SK-N-SH (cell line): ENCODE data around the gene PSMA5. TPM values are rescaled to one million over a fixed set of nuclear protein-coding genes. Genes with fewer than 3 reads are reported as not detected.

Source experiments
- CTCF ChIA-PET: fragments of 300-600, 350-600 bp; formaldehyde crosslinking; extraction: SDS; loops from one replicate; lab custom pipeline; 2021; lab: Yijun Ruan, JAX
- POLR2A ChIA-PET: fragments of 350-600 bp; sonication (Branson Sonifier 250); formaldehyde crosslinking; extraction: SDS; loops from one replicate; lab custom pipeline; 2020; ENCODE audit warnings: antibody characterized with exemption, inconsistent platforms; lab: Yijun Ruan, JAX
- DNase-seq: peaks from one replicate; pipeline ENCODE4 v3.0.0; 2012
- H2AFZ ChIP-seq: fragments of 200-600 bp; sonication (generic); 2 replicates; pipeline ENCODE4 v1.8.1; 2016; ENCODE audit warnings: antibody characterized with exemption, mild to moderate bottlenecking, low read depth
- H3F3A ChIP-seq: fragments of 200-600 bp; sonication (generic); replicated peaks from 2 replicates; pipeline ENCODE3; 2016; ENCODE audit warnings: antibody characterized with exemption, mild to moderate bottlenecking; ENCODE audit not compliant: insufficient read depth
- H3K27ac ChIP-seq, 2 experiments: fragments of 200-500 bp in 1 of 2; fragments of 200-600 bp in 1 of 2; sonication (Bioruptor generic) in 1 of 2; sonication (generic), shearing (Covaris generic) in 1 of 2; 2 replicates each; pipeline versions ENCODE4 v1.5.1 to v1.6.1; 2014 to 2016; ENCODE audit warnings: low read depth in 2 of 2, inconsistent platforms in 1 of 2, low read length in 1 of 2, mild to moderate bottlenecking in 1 of 2, mixed read lengths in 1 of 2
- H3K27me3 ChIP-seq: fragments of 200-600 bp; sonication (generic), shearing (Covaris generic); 2 replicates; pipeline ENCODE4 v1.6.1; 2016; ENCODE audit warnings: mixed run types; ENCODE audit not compliant: insufficient read depth
- H3K36me3 ChIP-seq, 2 experiments: fragments of 200-500 bp in 1 of 2; fragments of 200-600 bp in 1 of 2; sonication (Bioruptor generic) in 1 of 2; sonication (generic) in 1 of 2; replicated peaks in 1 of 2; 2 replicates each; pipeline versions ENCODE3 to v1.5.1; 2014 to 2016; ENCODE audit warnings: low read length in 1 of 2, mild to moderate bottlenecking in 1 of 2; ENCODE audit not compliant: insufficient read depth in 2 of 2, control insufficient read depth in 1 of 2
- H3K4me1 ChIP-seq, 2 experiments: fragments of 200-500 bp in 1 of 2; fragments of 200-600 bp in 1 of 2; sonication (Bioruptor generic) in 1 of 2; sonication (generic), shearing (Covaris generic) in 1 of 2; 2 replicates each; pipeline versions ENCODE4 v1.5.1 to v1.6.1; 2014 to 2016; ENCODE audit warnings: low read depth in 1 of 2, low read length in 1 of 2, mixed run types in 1 of 2; ENCODE audit not compliant: insufficient read depth in 2 of 2, control insufficient read depth in 1 of 2
- H3K4me2 ChIP-seq: fragments of 200-600 bp; sonication (generic), shearing (Covaris generic); 2 replicates; pipeline ENCODE4 v1.6.1; 2017; ENCODE audit warnings: mixed run types
- H3K4me3 ChIP-seq, 2 experiments: fragments of 200-500 bp in 1 of 2; fragments of 200-600 bp in 1 of 2; sonication (Bioruptor generic) in 1 of 2; sonication (generic), shearing (Covaris generic) in 1 of 2; 2 replicates each; pipeline versions ENCODE4 v1.5.1 to v1.8.1; 2014 to 2016; ENCODE audit warnings: low read depth in 2 of 2, inconsistent platforms in 1 of 2, low read length in 1 of 2, mild to moderate bottlenecking in 1 of 2, mixed read lengths in 1 of 2, moderate library complexity in 1 of 2
- H3K79me2 ChIP-seq: fragments of 200-600 bp; sonication (generic); 2 replicates; pipeline ENCODE4 v1.8.1; 2017; ENCODE audit warnings: mild to moderate bottlenecking; ENCODE audit not compliant: insufficient read depth
- H3K9ac ChIP-seq: fragments of 200-600 bp; sonication (generic); 2 replicates; pipeline ENCODE4 v1.6.1; 2017; ENCODE audit warnings: mixed run types
- H3K9me2 ChIP-seq: fragments of 200-600 bp; sonication (generic); 2 replicates; pipeline ENCODE4 v1.6.1; 2017; ENCODE audit warnings: mixed run types
- H3K9me3 ChIP-seq: fragments of 200-600 bp; sonication (generic); 2 replicates; pipeline ENCODE4 v1.6.1; 2017; ENCODE audit warnings: mixed run types, mild to moderate bottlenecking, moderate library complexity
- H4K20me1 ChIP-seq: fragments of 200-600 bp; sonication (generic); 2 replicates; pipeline ENCODE4 v1.6.1; 2017; ENCODE audit warnings: mild to moderate bottlenecking, mixed run types; ENCODE audit not compliant: insufficient read depth
- CHD2 ChIP-seq: fragments of 150-350 bp; IDR thresholded peaks from 2 replicates; pipeline ENCODE4 v1.6.1; 2018; ENCODE audit warnings: low read length; ENCODE audit not compliant: partially characterized antibody
- ELF1 ChIP-seq: IDR thresholded peaks from 2 replicates; pipeline ENCODE4 v1.4.0; 2012
- EZH2phosphoT487 ChIP-seq: fragments of 200-600 bp; sonication (generic); IDR thresholded peaks from 2 replicates; pipeline ENCODE4 v1.6.1; 2017; ENCODE audit warnings: low read depth, mixed run types, mild to moderate bottlenecking, antibody characterized with exemption, moderate library complexity, borderline replicate concordance
- FOSL2 ChIP-seq: IDR thresholded peaks from 2 replicates; pipeline ENCODE4 v1.4.0; 2012; ENCODE audit warnings: low read depth, mild to moderate bottlenecking, moderate library complexity, borderline replicate concordance
- FOXM1 ChIP-seq: IDR thresholded peaks from 2 replicates; pipeline ENCODE4 v1.4.0; 2012; ENCODE audit warnings: low read depth, mild to moderate bottlenecking
- JUND ChIP-seq: IDR thresholded peaks from 2 replicates; pipeline ENCODE4 v1.4.0; 2012
- NRF1 ChIP-seq: IDR thresholded peaks from 2 replicates; pipeline ENCODE4 v1.6.1; 2012; ENCODE audit warnings: low read depth, mild to moderate bottlenecking, low read length
- POLR2AphosphoS5 ChIP-seq: IDR thresholded peaks from 2 replicates; pipeline ENCODE4 v1.6.1; 2012; ENCODE audit warnings: low read depth, low read length
- RCOR1 ChIP-seq: fragments of 150-350 bp; IDR thresholded peaks from 2 replicates; pipeline ENCODE4 v1.6.1; 2017; ENCODE audit warnings: antibody characterized with exemption, low read length
- REST ChIP-seq: IDR thresholded peaks from 2 replicates; pipeline ENCODE4 v1.6.1; 2012; ENCODE audit warnings: mild to moderate bottlenecking, low read depth, low read length, moderate library complexity
- TAF1 ChIP-seq: IDR thresholded peaks from 2 replicates; pipeline ENCODE4 v1.6.1; 2012; ENCODE audit warnings: low read depth, mild to moderate bottlenecking, low read length, moderate library complexity, borderline replicate concordance
- TCF12 ChIP-seq: IDR thresholded peaks from 2 replicates; pipeline ENCODE4 v1.4.0; 2012
- TEAD4 ChIP-seq: IDR thresholded peaks from 2 replicates; pipeline ENCODE4 v1.4.0; 2012; ENCODE audit warnings: mild to moderate bottlenecking, borderline replicate concordance; ENCODE audit not compliant: insufficient read depth
- USF1 ChIP-seq: IDR thresholded peaks from 2 replicates; pipeline ENCODE4 v1.4.0; 2012; ENCODE audit warnings: low read depth, borderline replicate concordance
- YY1 ChIP-seq: IDR thresholded peaks from 2 replicates; pipeline ENCODE4 v1.4.0; 2012; ENCODE audit warnings: low read depth, mild to moderate bottlenecking
- WGBS: methylation state at CpG from one replicate; pipeline ENCODE4 v1.1.6; 2017; ENCODE audit warnings: low lambda C conversion rate; 5-methylcytosine and 5-hydroxymethylcytosine counted together
- polyA plus RNA-seq, 3 experiments: library from polyadenylated mRNA; depleted of rRNA; stranded (reverse); fragments of >200 nt; gene quantifications; 2 replicates each; pipeline ENCODE4 v1.2.3, GENCODE V29; 2012
- TF ChIP-seq, protein P1 (sequence below): fragments of 200-600 bp; sonication (generic); IDR thresholded peaks from 2 replicates; pipeline ENCODE4 v1.6.1; 2017; ENCODE audit warnings: antibody characterized with exemption, mild to moderate bottlenecking, moderate library complexity

PSMA5 gene
- polyA plus RNA-seq, 1 of the 3 experiments (the other 2 are of a cell fraction), result 118 TPM

DNA sequence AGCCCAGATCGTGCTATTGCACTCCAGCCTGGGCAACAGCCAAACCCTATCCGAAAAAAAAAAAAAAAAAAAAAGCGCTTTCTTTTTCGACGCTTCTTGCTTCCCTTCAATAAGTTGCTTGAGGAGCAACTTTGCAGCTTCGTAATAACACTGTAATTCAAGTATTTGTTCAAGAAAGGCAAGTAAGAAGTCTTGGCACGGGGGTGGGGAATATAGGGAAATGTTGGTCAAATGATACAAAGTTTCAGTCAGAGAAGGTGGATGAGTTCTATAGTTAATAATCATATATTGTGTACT is 871 bp upstream of the PSMA5 start:
- Histone ChIP-seq H3K9me2 (no peaks in the 10 kb centered on the region), H3K4me2 (peak overlapping the region; percentile 86), H3F3A (peaks cover 14% of the 10 kb centered on the region), H3K27ac (peak overlapping the region; percentile 90 to 93; a peak in 3 of 4 replicates), H3K4me3 (peak overlapping the region; percentile 83 to 92), H4K20me1 (peaks cover 27% of the 10 kb centered on the region), H3K36me3 (peaks cover 0 to under 1% of the 10 kb centered on the region in 2 experiments), H2AFZ (peak overlapping the region; percentile 81), H3K9me3 (no peaks in the 10 kb centered on the region), H3K4me1 (peaks cover 4 to 13% of the 10 kb centered on the region in 2 experiments; a peak in 3 of 4 replicates)
- TF ChIP-seq TEAD4, result no peak
- TF ChIP-seq REST, result no peak
- TF ChIP-seq CHD2, result no peak
- TF ChIP-seq YY1, result no peak
- TF ChIP-seq, all 33 proteins: peak for 0
- ChIA-PET POLR2A (interaction anchor here (0.7 kb wide), 1 partner anchor 144 kb away, joined by 3 read pairs; the partner anchor contains the start of gene PSRC1), CTCF (interaction anchor here (0.7 to 4.0 kb wide), 6 partner anchors 28 to 119 kb away, joined by 3 to 22 read pairs (median 3); partner anchors contain the start of gene ATXN7L2)
- WGBS, result 10% methylated on average over 7 of the region's 7 CpGs
- Histone ChIP-seq H3K9ac (peak overlapping the region; percentile 78), H3K27me3 (no peaks in the 10 kb centered on the region), H3K79me2 (peaks cover 53% of the 10 kb centered on the region)
- no peak for DNase-seq

DNA sequence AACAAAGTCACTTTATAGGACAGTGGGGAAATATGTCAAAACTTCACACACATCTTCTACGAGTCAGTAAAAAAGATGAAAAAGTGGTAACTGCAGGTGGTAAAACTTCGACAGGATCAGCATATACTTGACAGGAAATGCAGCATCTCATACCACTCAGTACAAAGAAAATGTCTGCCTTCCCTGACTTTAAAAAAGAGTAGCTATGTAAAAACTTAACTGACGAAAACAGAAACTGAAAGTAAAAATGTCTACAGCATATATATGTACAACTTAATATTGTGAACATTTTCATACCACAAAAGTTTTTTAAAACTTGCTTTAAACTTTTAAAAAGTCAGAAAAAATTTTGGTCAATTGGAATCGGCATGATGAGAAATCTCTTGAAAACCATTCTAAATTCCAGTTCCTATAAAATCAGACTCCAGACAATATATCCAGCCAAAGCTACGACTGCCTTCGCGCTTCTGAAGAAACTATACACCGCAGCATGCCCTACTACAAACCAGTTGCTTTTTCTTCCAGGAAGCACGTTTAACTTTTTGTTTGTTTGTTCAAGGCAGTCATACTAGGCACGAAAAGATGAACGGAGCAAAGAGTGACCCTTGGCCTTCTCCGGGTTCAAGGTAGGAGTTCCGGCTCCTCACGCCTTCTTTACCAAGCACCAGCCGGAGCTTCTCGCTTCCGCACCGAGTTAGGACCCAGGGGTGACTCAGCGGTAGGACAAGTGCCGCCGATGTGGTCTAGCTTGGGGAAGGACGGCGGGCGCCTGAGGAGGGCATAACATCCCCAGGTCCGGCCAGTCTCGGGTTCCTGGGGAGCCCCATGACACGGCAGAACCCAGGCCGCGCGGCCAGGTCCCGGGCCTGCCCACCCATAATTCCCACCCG is 612 bp downstream of the PSMA5 start:
- H3K4me2 ChIP-seq, result peak overlapping the region; percentile 86
- ChIA-PET CTCF (interaction anchor here (0.8 to 4.0 kb wide), 12 partner anchors 8 to 172 kb away, joined by 3 to 22 read pairs (median 6); partner anchors contain the start of genes ATXN7L2 and CYB561D1), POLR2A (no interaction called here)
- no peak for DNase-seq
- WGBS, result 3% methylated on average over 19 of the region's 32 CpGs
- peaks cover 30% of the 10 kb centered on the region for H4K20me1 ChIP-seq
- no peaks in the 10 kb centered on the region for H3K27me3 ChIP-seq
- peaks cover 6 to 8% of the 10 kb centered on the region in 2 experiments for H3K36me3 ChIP-seq
- peaks cover 65% of the 10 kb centered on the region for H3K79me2 ChIP-seq
- peaks cover 4 to 13% of the 10 kb centered on the region in 2 experiments; a peak in 3 of 4 replicates for H3K4me1 ChIP-seq
- peak overlapping the region; percentile 57 to 90 for H3K27ac ChIP-seq
- H3K4me3 ChIP-seq, result peak overlapping the region; percentile 83 to 92
- H3K9me2 ChIP-seq, result no peaks in the 10 kb centered on the region
- peaks cover 14% of the 10 kb centered on the region for H3F3A ChIP-seq
- H3K9ac ChIP-seq, result peak overlapping the region; percentile 78
- H2AFZ ChIP-seq, result no peak overlapping the region
- H3K9me3 ChIP-seq, result no peaks in the 10 kb centered on the region
- TF ChIP-seq JUND, result no peak
- no peak for TF ChIP-seq REST
- TF ChIP-seq POLR2AphosphoS5, result no peak
- TF ChIP-seq EZH2phosphoT487, result no peak
- no peak for TF ChIP-seq RCOR1
- TF ChIP-seq TCF12, result no peak
- TF ChIP-seq ELF1, result no peak
- no peak for TF ChIP-seq TEAD4
- no peak for TF ChIP-seq USF1
- TF ChIP-seq FOXM1, result no peak
- TF ChIP-seq FOSL2, result no peak
- TF ChIP-seq, protein P1, sequence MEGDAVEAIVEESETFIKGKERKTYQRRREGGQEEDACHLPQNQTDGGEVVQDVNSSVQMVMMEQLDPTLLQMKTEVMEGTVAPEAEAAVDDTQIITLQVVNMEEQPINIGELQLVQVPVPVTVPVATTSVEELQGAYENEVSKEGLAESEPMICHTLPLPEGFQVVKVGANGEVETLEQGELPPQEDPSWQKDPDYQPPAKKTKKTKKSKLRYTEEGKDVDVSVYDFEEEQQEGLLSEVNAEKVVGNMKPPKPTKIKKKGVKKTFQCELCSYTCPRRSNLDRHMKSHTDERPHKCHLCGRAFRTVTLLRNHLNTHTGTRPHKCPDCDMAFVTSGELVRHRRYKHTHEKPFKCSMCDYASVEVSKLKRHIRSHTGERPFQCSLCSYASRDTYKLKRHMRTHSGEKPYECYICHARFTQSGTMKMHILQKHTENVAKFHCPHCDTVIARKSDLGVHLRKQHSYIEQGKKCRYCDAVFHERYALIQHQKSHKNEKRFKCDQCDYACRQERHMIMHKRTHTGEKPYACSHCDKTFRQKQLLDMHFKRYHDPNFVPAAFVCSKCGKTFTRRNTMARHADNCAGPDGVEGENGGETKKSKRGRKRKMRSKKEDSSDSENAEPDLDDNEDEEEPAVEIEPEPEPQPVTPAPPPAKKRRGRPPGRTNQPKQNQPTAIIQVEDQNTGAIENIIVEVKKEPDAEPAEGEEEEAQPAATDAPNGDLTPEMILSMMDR, result no peak
- no peak for TF ChIP-seq TAF1
- TF ChIP-seq NRF1, result no peak
